ENCODE data around the gene STYXL1.

DNA sequence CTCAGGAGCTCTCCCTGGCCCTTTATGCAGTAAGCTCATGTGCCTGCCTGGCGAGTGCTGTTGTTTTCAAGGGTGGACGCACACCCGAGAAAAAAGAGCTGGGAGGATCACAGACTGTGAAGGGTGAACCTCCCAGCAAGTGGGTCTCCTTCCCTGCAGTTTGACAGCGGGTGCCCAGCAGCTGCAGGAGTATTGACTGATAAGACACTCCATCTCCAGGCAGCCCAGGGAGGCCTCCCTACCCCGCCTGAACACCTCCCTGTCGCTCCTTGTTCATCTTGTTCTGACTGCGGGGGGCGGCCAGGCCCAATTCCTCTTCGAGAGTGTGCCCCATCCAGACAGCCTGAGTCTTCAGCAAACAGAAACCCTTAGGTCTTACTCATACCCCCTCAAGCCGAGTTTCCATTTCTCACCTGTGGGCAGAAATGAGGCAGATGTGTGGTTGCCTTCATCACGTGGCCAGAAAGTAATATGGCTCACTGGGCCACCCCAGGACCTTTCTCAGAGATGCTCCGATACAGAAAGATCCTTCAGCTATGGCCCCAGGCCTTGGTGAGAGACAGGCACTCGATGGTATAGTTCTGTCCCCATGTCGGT lies 17.3 kb upstream of the STYXL1 start:
- TF ChIP-seq EZH2phosphoT487 (IDR thresholded peaks at IDR 0.05; ENCODE audit: insufficient read depth, low read depth) = no peak
- TF ChIP-seq EZH2 (IDR thresholded peaks at IDR 0.05; ENCODE audit: insufficient read depth, poor library complexity, severe bottlenecking) = no peak

All from GM23248 (cell line).